Transverse colon (tissue), 4 donors: ENCODE results near the gene HSD17B2. TPM values are rescaled to one million over a fixed set of nuclear protein-coding genes. Genes with fewer than 3 reads are reported as not detected.
A peak's percentile ranks its signal among the peaks of the same experiment; 100 is the strongest.

Experiments used
- DNase-seq: peaks from one replicate; pipeline ENCODE4 v3.0.0-alpha.2; 2019
- H3K27ac ChIP-seq, 4 donors: fragments of 200-600 bp; sonication (generic); 2 replicates each; pipeline ENCODE4 v1.5.1; 2016 to 2018; ENCODE audit warnings: inconsistent platforms in 4 of 4
- H3K27me3 ChIP-seq: fragments of 200-600 bp; sonication (generic); 2 replicates; pipeline ENCODE4 v1.5.1; 2017; ENCODE audit warnings: inconsistent platforms
- H3K36me3 ChIP-seq, 4 donors: fragments of 200-600 bp; sonication (generic); 2 replicates each; pipeline ENCODE4 v1.5.1; 2017 to 2019; ENCODE audit warnings: inconsistent platforms in 4 of 4
- H3K4me1 ChIP-seq, 4 donors: fragments of 200-600 bp; sonication (generic); 2 replicates each; pipeline ENCODE4 v1.5.1; 2017 to 2020; ENCODE audit warnings: inconsistent platforms in 4 of 4
- H3K4me3 ChIP-seq, 4 donors: fragments of 200-600 bp; sonication (generic); 1 replicate in 1 of 4; 2 replicates in 3 of 4; pipeline versions ENCODE4 v1.5.1 to v1.6.1; 2017 to 2019; ENCODE audit warnings: inconsistent platforms in 4 of 4
- H3K9me3 ChIP-seq, 2 donors: fragments of 200-600 bp; sonication (generic); 2 replicates each; pipeline ENCODE4 v1.5.1; 2017 to 2019; ENCODE audit warnings: inconsistent platforms in 2 of 2
- EP300 ChIP-seq: sonication (generic); formaldehyde crosslinking; IDR thresholded peaks from one replicate; pipeline ENCODE4 v1.6.1; 2017; ENCODE audit warnings: antibody characterized with exemption, low read depth
- POLR2A ChIP-seq: fragments of 450-650 bp; IDR thresholded peaks from one replicate; pipeline ENCODE4 v1.6.1; 2016; ENCODE audit warnings: antibody characterized with exemption, mild to moderate bottlenecking, moderate library complexity
- POLR2AphosphoS5 ChIP-seq, 3 donors: sonication (generic); formaldehyde crosslinking; IDR thresholded peaks; one replicate each; pipeline ENCODE4 v1.6.1; 2016; ENCODE audit warnings: antibody characterized with exemption in 3 of 3
- WGBS, 2 donors: methylation state at CpG; one replicate each; pipeline ENCODE4 v1.1.5; 2018; ENCODE audit warnings: low coverage in 1 of 2; 5-methylcytosine and 5-hydroxymethylcytosine counted together
- in situ Hi-C, 4 donors: fragments of 200-750 bp; cut with MboI; loops; one replicate each; pipeline versions ENCODE4 v1.15.0 to v1.15.1; 2017; ENCODE audit warnings: low sequenced_read_pairs in 3 of 4, low pct_ligation_motif_present in 1 of 4, low pct_unique_long_range_greater_than_20kb in 1 of 4
- intact Hi-C: fragments of 100-400 bp; cut with DNase I; formaldehyde crosslinking; loops from one replicate; pipeline ENCODE4 v1.15.1; 2023; ENCODE audit warnings: low total_unique reads
- total RNA-seq, 4 donors: library from RNA; depleted of rRNA; stranded (reverse); fragments of >200 nt; gene quantifications; one replicate each; pipeline ENCODE4 v1.1.0, GENCODE V29; 2016
- TF ChIP-seq, protein P1 (sequence below), 5 experiments: fragments of 200-600 bp in 3 of 5; fragments of 450-650 bp in 2 of 5; sonication (generic) in 3 of 5; IDR thresholded peaks; 1 replicate in 2 of 5; 2 replicates in 3 of 5; pipeline ENCODE4 v1.5.1; 2016 to 2017; ENCODE audit warnings: antibody characterized with exemption in 5 of 5, inconsistent platforms in 3 of 5, mild to moderate bottlenecking in 2 of 5, moderate library complexity in 1 of 5

The HSD17B2 gene
- total RNA-seq, 4 donors from 2014 or later = 9.6 to 146 (median 82.3) TPM

DNA sequence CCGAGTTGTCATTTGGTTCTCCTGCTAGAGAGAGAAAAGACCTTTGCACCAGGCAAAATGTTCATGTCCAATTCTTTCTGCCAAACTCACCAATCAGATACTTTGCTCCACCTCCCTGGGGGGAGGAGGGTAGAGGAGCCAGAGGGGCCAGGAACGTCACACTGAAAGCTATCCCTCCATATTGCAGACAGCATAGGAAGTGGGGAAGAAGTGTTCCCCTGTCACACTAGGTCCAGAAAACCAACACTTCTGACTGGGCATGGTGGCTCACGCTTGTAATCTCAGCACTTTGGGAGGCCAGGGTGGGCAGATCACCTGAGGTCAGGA, 9.5 kb downstream of the HSD17B2 start:
- 83% methylated on average over 2 of the region's 3 CpGs; no CpG with 5 or more reads in 1 of the 2 donors for WGBS, 2 donors
- H3K4me3 ChIP-seq = no peak overlapping the region
- no peak for DNase-seq
- in situ Hi-C loops = loop anchor here in 1 of 4 donors (25.0 kb wide), 1 partner anchor 193 kb away; no protein-coding TSS in a partner anchor
- no peak for TF ChIP-seq POLR2A
- no peak for TF ChIP-seq POLR2AphosphoS5 (IDR thresholded peaks at IDR 0.05)
- no peak for TF ChIP-seq EP300
- TF ChIP-seq, protein P1, sequence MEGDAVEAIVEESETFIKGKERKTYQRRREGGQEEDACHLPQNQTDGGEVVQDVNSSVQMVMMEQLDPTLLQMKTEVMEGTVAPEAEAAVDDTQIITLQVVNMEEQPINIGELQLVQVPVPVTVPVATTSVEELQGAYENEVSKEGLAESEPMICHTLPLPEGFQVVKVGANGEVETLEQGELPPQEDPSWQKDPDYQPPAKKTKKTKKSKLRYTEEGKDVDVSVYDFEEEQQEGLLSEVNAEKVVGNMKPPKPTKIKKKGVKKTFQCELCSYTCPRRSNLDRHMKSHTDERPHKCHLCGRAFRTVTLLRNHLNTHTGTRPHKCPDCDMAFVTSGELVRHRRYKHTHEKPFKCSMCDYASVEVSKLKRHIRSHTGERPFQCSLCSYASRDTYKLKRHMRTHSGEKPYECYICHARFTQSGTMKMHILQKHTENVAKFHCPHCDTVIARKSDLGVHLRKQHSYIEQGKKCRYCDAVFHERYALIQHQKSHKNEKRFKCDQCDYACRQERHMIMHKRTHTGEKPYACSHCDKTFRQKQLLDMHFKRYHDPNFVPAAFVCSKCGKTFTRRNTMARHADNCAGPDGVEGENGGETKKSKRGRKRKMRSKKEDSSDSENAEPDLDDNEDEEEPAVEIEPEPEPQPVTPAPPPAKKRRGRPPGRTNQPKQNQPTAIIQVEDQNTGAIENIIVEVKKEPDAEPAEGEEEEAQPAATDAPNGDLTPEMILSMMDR (IDR thresholded peaks at IDR 0.05) = no peak
- no peaks in the 10 kb centered on the region for H3K27me3 ChIP-seq
- peaks cover 0 to 41% (median 3%) of the 10 kb centered on the region in 4 donors for H3K4me1 ChIP-seq
- intact Hi-C loops = no loop called here
- H3K9me3 ChIP-seq = no peaks in the 10 kb centered on the region
- H3K36me3 ChIP-seq = no peaks in the 10 kb centered on the region
- H3K27ac ChIP-seq = peak overlapping the region in 2 of 4 donors; percentile 17 to 30

DNA sequence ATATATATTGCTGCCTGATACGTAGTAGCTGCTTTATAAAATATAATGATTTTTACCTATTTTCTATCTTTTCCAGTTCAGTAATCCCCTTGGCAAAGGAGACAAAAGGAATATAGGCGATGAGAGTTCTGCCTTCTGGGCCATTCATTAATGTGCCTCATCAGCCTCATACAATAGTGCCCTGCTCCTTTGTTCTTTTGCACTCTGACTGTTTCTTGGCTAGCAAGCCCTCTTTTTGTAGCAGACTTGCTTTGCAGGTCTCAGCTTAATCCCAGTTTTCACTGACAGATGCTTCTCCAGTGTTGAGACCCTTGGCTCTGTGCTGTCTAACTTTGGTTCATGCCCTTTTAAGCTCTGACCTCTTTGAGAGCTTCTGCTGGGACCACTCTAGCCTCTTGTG, 10.4 kb downstream of the HSD17B2 start:
- in situ Hi-C loops = loop anchor here in 1 of 4 donors (25.0 kb wide), 1 partner anchor 192 kb away; no protein-coding TSS in a partner anchor
- H3K4me3 ChIP-seq = no peak overlapping the region
- H3K4me1 ChIP-seq = peaks cover 2 to 50% (median 9%) of the 10 kb centered on the region in 4 donors
- no peaks in the 10 kb centered on the region for H3K9me3 ChIP-seq
- TF ChIP-seq, protein P1 (IDR thresholded peaks at IDR 0.05) = no peak
- no peak for TF ChIP-seq EP300
- TF ChIP-seq POLR2AphosphoS5 (IDR thresholded peaks at IDR 0.05) = no peak
- DNase-seq = no peak
- H3K36me3 ChIP-seq = no peaks in the 10 kb centered on the region
- no peak overlapping the region for H3K27ac ChIP-seq
- 50 to 65% methylated on average over 2 of the region's 2 CpGs for WGBS, 2 donors
- intact Hi-C loops = no loop called here
- no peaks in the 10 kb centered on the region for H3K27me3 ChIP-seq

DNA sequence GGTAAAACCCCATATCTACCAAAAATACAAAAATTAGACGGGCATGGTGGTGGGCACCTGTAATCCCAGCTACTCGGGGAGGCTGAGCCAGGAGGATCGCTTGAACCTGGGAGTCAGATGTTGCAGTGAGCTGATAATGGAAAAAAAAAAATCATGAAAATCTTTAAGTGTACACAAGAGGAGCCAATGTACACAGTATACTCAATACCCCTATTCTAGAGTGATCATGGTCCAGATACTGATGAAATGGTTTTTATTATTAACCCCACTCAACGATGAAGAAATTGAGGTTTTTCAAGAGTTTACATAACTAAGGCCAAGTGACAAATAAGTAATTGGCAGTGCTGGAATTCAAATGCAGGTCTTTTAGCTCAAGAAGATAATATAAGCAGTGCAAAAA, 11.5 kb downstream of the HSD17B2 start:
- 83% methylated on average over 4 of the region's 4 CpGs for WGBS, 2 donors
- no peak for DNase-seq
- H3K27ac ChIP-seq = no peak overlapping the region
- no peak overlapping the region for H3K4me3 ChIP-seq
- intact Hi-C loops = no loop called here
- no peaks in the 10 kb centered on the region for H3K36me3 ChIP-seq
- peaks cover 2 to 59% (median 15%) of the 10 kb centered on the region in 4 donors for H3K4me1 ChIP-seq
- in situ Hi-C loops = loop anchor here in 1 of 4 donors (25.0 kb wide), 1 partner anchor 191 kb away; no protein-coding TSS in a partner anchor
- no peaks in the 10 kb centered on the region for H3K27me3 ChIP-seq
- TF ChIP-seq POLR2A = no peak
- TF ChIP-seq, protein P1 (IDR thresholded peaks at IDR 0.05) = no peak
- no peak for TF ChIP-seq EP300
- TF ChIP-seq POLR2AphosphoS5 (IDR thresholded peaks at IDR 0.05) = no peak
- no peaks in the 10 kb centered on the region for H3K9me3 ChIP-seq

DNA sequence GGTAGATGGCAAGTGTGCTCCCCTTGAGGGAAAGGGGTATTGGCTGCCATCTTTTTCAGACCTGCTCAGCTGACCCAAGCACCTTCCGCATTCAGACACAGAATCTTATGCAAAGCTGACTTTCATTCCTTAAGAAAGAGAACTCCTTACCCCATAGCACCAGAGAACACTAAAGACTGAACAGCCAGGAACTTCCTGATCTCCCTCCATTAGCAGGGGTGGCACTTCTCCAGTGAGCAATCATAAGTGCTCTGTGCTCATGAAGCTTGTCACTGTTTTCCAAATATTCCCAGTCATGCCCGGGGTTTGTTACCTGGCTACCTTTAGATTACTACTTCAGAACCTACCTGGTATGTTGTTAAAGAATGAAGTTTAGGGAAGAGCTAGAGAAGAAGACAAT, 11.9 kb downstream of the HSD17B2 start:
- H3K27ac ChIP-seq = no peak overlapping the region
- no peaks in the 10 kb centered on the region for H3K27me3 ChIP-seq
- no peaks in the 10 kb centered on the region for H3K9me3 ChIP-seq
- no peaks in the 10 kb centered on the region for H3K36me3 ChIP-seq
- TF ChIP-seq EP300 (no peak), POLR2AphosphoS5 (IDR thresholded peaks at IDR 0.05) (no peak), POLR2A (no peak)
- TF ChIP-seq, protein P1 (IDR thresholded peaks at IDR 0.05) = no peak
- in situ Hi-C loops (loop anchor here in 1 of 4 donors (25.0 kb wide), 1 partner anchor 190 kb away; no protein-coding TSS in a partner anchor), intact Hi-C loops (no loop called here)
- no peak overlapping the region for H3K4me3 ChIP-seq
- 43 to 85% methylated on average over 1 to 2 of the region's 2 CpGs for WGBS, 2 donors
- H3K4me1 ChIP-seq = peaks cover 2 to 63% (median 17%) of the 10 kb centered on the region in 4 donors
- DNase-seq = no peak
